Activated CD4-positive, CD25-positive, alpha-beta regulatory T cell treated with anti-CD3 and anti-CD28 coated beads, Interleukin-2, amount 50 U/mL, for 72 hours (primary cell): ENCODE data around the gene THSD7A.
"Not testable (repeated sequence)": the region's sequence is repeated elsewhere in the genome, so short reads cannot be mapped to it uniquely, and the experiment has no call there.

Experiments used
- DNase-seq: peaks from one replicate; pipeline ENCODE4 v3.0.0; 2021

Gene THSD7A

GRCh38 chr7:11570922-11571550 is 261.0 kb downstream of the THSD7A start:
- DNase-seq = no peak

DNA sequence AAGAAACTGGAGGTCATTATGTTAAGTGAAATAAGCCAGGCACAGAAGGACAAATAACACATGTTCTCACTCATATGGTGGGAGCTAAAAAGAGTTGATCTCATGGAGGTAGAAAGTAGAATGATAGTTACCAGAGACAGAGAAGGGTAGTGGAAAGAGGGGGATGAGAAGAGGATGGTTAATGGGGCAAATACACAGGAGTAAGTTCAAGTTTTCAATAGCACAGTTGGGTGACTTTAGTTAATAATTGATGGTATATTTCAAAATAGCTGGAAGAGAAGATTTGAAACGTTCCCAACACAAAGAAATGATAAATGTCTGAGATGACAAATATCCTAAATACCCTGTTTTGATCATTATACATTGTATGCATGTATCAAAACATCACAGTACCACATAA is 261.8 kb downstream of the THSD7A start:
- DNase-seq = no peak

DNA sequence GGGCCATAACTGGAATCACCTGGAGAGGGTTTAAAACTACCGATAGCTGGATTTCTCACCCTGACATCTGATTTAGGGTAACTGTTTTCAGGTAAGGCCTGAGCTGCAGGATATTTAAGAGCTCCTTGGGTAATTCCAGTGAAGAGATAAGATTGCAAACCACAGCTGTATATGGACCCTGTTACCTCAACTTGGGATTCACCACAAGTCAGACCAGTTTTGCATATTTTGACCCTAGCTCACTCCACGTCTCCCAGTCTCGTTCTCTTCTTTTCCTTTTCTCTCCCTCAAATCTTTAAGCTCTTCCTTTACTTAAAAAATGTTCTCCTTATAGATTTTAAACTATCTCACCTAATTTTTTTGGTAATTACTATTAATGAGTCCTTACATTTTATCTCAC is 264.4 kb downstream of the THSD7A start:
- no peak for DNase-seq

DNA sequence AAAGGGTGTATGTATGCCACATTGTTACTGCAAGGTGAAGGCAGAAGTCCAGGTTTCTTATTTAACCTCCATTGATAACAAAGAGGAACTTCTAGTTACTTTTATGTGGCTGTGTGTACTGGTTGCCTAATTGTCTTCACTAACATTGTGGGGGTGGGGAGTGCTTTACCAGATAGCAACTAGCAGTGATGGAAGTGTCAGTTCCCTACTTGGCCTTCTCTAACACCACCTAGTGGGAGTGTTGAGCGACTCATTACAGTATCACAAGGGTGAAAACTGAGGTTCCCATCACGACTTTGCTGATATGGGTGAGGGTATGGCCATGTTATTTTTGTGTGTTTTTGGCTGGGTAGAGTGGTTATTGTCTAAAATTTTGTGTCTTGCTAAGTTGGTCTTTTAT is 274.4 kb downstream of the THSD7A start:
- DNase-seq = no peak

- no peak for DNase-seq
Observed at GRCh38 chr7:11552676-11553296, 279.2 kb downstream of the THSD7A start.

DNA sequence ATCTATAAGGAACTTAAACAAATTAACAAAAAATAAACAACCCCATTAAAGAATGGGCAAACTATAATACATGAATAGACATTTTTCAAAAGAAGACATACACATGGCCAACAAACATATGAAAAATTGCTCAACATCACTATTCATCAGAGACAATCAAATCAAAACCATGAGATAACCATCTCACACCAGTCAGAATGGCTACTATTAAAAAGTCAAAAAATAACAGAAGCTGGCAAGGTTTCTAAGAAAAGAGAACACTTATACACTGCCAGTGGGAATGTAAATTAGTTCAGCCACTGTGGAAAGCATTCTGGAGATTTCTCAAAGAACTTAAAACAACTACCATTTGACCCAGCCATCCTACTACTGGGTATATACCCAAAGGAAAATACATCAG is 280.5 kb downstream of the THSD7A start:
- DNase-seq = no peak

DNA sequence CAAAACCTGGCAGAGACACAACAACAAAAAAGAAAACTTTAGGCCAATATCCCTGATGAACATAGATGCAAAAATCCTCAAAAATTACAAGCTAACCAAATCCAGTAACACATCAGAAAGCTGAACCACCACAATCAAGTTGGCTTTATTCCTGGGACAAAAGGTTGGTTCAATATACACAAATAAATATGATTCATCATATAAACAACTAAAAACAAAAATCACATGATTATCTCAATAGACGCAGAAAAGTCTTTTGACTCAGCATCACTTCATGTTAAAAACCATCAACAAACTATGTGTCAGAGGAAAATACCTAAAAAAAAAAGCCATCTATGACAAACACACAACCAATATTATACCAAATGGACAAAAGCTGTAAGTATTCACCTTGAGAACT is 283.5 kb downstream of the THSD7A start:
- DNase-seq = no peak

DNA sequence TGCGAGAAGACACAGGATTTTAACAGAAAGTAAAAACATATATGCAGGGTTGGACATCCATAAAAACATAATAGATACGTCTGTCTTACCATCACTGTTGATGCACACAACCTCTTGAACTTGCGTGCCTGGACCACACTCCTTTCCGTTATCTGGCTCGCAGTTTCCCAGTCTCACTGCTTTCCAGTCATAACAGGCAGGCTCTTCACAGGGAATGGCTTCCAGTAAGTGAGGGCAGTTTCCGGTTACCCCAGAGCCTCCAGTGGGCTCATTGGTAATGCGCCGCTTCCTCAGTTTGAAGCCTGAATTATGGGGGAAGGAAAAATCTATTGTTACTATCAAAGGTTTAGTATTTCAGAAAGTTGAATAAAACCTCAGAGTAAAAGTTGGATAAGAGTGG is 290.7 kb downstream of the THSD7A start:
- no peak for DNase-seq

GRCh38 chr7:11540271-11540761 is 291.7 kb downstream of the THSD7A start:
- DNase-seq = no peak

DNA sequence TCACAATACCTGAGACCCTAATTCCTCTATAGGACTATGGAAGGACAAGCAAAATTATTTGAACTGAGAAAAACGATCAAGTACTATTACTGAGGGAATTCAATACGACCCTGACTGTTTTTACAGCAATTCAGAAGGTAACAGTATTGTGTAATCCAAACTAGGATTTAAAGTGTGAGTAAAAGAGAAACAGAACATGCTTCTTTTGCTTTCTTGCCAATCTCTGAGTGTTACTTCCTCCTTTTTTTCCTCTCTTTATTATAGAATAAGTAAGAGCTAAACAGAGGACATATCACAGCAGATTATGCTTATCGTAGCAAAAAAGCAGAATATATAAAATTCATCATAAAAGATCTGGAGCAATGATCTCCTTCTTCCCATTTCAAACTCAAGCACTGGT is 292.1 kb downstream of the THSD7A start:
- no peak for DNase-seq

- DNase-seq = no peak
Observed at GRCh38 chr7:11538751-11539299, 293.2 kb downstream of the THSD7A start.

- no peak for DNase-seq
Observed at GRCh38 chr7:11533229-11533820, 298.7 kb downstream of the THSD7A start.

DNA sequence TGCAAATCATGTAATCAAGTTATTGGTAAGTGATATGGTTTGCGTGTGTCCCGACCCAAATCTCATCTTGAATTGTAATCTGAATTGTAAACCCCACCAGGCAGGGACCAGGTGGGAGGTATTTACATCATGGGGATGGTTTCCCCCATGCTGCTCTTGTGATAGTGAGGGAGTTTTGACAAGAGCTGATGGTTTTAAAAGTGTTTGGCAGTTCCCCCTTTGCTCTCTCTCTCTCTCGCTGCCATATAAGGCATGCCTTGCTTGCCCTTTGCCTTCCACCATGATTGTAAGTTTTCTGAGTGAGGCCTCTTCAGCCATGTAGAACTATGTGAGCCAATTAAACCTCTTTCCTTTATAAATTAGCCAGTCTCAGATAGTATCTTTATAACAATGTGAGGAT is 302.6 kb downstream of the THSD7A start:
- DNase-seq = no peak

GRCh38 chr7:11527707-11528106 is 304.3 kb downstream of the THSD7A start:
- DNase-seq = no peak

DNA sequence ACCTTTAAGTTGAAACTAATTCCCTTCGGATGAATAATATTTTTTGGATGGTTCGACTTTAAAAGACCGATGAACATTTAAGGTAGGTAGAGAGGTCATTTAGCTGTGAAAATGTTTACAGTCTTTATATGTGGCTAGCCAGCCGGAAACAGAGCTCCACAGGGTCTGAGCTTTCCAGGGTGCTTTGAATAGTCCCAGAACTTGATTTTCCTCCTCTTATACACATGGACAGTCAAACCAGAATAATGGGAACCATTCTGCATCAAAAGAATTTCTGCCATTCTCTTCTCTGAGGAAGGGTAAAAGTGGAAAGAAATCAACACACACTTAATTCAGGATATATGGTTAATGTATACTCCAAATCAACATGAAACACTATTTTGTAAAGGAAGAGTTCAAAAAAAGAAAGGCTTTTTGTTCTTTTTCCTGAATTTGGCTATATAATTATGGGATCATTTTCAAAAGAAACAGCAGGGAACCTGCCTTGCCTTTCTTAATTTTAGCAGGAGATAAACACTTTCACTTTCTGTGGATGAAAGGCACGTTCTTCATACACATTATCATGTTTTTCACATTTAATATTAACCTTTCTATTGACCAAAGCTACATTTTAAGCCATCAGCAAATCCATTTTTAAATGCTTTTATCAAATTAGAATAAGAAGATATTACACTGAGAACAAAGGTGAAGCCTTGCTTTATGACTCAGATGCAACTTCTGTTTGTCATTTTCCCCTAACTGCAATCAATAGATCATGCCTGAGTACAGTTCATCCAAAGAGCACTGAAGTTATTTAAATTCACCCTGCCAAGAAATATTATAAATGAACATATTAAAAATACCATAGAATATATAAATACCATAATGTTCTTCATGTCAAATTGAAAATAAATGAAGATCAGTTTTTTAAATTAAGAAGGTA is 307.3 kb downstream of the THSD7A start:
- DNase-seq = no peak

DNA sequence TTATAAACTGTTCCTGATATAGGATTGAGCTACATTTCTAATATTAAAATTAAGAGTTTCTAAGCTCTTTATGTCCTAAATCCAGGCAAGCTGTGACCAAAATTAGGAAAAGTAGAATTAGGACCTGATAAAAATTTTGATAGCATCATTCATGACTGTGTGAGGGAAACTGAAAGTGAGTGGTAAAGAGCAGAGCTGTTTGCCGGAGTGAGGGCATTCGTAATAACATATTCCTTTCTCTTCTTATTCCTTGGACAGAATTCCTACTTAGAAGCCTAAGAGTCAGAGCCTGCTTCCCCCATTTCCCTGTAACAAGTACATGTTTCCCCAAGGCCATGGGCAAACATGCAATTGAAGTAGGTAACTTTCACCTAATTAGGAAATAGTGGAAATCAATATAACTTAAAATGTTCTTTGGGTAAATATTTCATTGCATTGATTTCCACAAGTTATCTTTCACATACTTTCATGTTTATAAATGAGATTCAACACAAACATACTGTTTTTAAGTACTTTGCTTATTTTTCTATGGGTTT is 310.0 kb downstream of the THSD7A start:
- not testable (repeated sequence) for DNase-seq

- DNase-seq = no peak
Observed at GRCh38 chr7:11517853-11518252, 314.1 kb downstream of the THSD7A start.

DNA sequence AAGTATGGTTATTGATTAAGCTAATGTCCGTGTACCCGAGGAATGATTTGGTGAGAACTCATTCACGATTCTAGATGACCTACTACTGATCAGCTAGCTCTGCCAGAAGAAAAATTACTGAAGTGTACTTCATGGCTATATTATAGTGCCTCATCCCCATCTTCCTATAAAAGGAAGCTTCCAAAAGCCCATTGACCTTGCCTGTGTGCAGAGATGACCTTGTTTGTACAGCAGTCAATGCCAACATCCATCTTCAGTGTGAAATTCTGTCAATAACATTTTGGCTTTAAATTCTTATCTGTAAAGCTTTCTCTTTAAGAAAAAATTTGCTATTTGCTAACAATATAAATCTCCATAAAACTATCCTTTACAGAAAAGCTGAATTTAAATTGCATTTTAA is 315.7 kb downstream of the THSD7A start:
- DNase-seq = no peak

DNA sequence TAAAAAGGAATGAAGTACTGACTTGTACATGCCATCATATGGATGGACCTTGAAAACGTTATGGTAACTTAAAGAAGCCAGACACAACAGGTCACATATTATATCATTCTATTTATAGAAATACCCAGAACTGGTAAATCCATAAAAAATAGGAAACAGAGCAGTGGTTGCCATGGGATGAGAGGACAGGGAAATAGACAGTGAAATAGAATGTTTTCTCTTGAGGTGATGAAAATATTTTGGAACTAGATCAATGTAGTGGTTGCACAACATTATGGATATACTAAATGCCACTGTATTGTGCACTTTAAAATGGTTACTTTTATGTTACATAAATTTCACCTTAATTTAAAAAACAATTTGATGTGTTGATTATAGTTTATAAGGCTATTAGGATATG is 318.5 kb downstream of the THSD7A start:
- DNase-seq = no peak

GRCh38 chr7:11507929-11508328 is 324.1 kb downstream of the THSD7A start:
- no peak for DNase-seq

- no peak for DNase-seq
Observed at GRCh38 chr7:11506417-11506816, 325.6 kb downstream of the THSD7A start.

DNA sequence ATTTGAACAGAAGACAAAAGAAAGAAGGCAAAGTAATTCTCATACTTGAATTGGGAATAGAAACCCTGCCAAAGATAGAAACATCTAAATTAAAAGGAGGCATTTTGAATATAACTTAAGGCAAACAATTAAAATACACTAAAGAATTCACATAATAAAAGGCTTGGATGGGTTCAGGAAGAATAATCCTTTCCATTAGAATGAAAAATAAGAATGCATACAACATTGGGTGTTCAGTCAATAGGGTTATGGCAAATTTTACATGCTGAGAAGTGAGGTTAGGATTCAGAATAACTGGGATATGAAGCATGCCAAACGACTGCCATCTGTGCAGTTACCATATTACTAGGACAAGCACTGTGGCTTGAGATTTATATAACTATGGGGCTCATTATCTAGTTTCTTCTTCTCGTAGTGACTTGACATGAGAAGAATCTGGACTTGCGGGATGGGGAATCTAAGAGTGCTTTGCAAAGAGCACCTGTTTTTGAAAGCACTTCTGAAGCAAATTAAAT is 326.5 kb downstream of the THSD7A start:
- DNase-seq = no peak

- no peak for DNase-seq
Observed at GRCh38 chr7:11492307-11492706, 339.7 kb downstream of the THSD7A start.
